Embryonic facial prominence (tissue), 1 donor: ENCODE data around the gene LCOR.
"Not testable (repeated sequence)": the region's sequence is repeated elsewhere in the genome, so short reads cannot be mapped to it uniquely, and the experiment has no call there.

Experiments
- DNase-seq: peaks from one replicate; pipeline ENCODE4 v3.0.0-alpha.2; 2016; ENCODE audit errors: extremely low spot score

The LCOR gene

GRCh38 chr10:96831867-96832720 is at the start of gene LCOR:
Gene LCOR, plus strand, starts transcription at chr10:96832298. Its CDS starts 116,760 bp downstream, at chr10:96949058.
- peak; percentile 85 for DNase-seq

GRCh38 chr10:96784253-96784652 is 47.8 kb upstream of the LCOR start:
- DNase-seq = no peak

- no peak for DNase-seq
Observed at GRCh38 chr10:96789571-96790108, 42.5 kb upstream of the LCOR start.

GRCh38 chr10:96791902-96792301 is 40.2 kb upstream of the LCOR start:
- DNase-seq = no peak

- DNase-seq = no peak
Observed at GRCh38 chr10:96794836-96795733, 37.0 kb upstream of the LCOR start.

GRCh38 chr10:96797485-96797884 is 34.6 kb upstream of the LCOR start:
- no peak for DNase-seq

GRCh38 chr10:96803288-96803664 is 28.8 kb upstream of the LCOR start:
- DNase-seq = no peak

GRCh38 chr10:96814264-96814663 is 17.8 kb upstream of the LCOR start:
- no peak for DNase-seq

GRCh38 chr10:96818971-96819370 is 13.1 kb upstream of the LCOR start:
- not testable (repeated sequence) for DNase-seq

- DNase-seq = no peak
Observed at GRCh38 chr10:96820765-96821164, 11.3 kb upstream of the LCOR start.

- no peak for DNase-seq
Observed at GRCh38 chr10:96826438-96826837, 5.7 kb upstream of the LCOR start.

GRCh38 chr10:96828609-96829008 is 3.5 kb upstream of the LCOR start:
- DNase-seq = no peak

GRCh38 chr10:96829029-96829773 is 2.9 kb upstream of the LCOR start:
- no peak for DNase-seq

GRCh38 chr10:96830511-96831199 is 1.4 kb upstream of the LCOR start:
- DNase-seq = no peak

- no peak for DNase-seq
Observed at GRCh38 chr10:96831200-96831866, 765 bp upstream of the LCOR start.

- DNase-seq = peak; percentile 68
Observed at GRCh38 chr10:96832721-96833219, 672 bp downstream of the LCOR start.

GRCh38 chr10:96833220-96834001 is 1.3 kb downstream of the LCOR start:
- DNase-seq = no peak

- DNase-seq = no peak
Observed at GRCh38 chr10:96834120-96834519, 2.0 kb downstream of the LCOR start.

GRCh38 chr10:96835899-96836298 is 3.8 kb downstream of the LCOR start:
- DNase-seq = no peak

GRCh38 chr10:96838529-96838928 is 6.4 kb downstream of the LCOR start:
- no peak for DNase-seq
